ENCODE results near the gene PLEKHM3.

- TF ChIP-seq CTCF (IDR thresholded peaks at IDR 0.05; ENCODE audit: extremely low read depth in 1 of 2, insufficient read depth in 1 of 2, low read depth in 1 of 2, low read length in 2 of 2) (no peak), POLR2A (IDR thresholded peaks at IDR 0.05; ENCODE audit: low read depth, low read length) (peak; percentile 61)
These were observed 177.4 kb downstream of the PLEKHM3 start for GRCh38 chr2:207847807-207848544.
